Muscle layer of colon (tissue), 2 donors: Measurements from ENCODE around the gene SAMD11.

Experiments used
- H3K27ac ChIP-seq: one replicate; pipeline ENCODE4 v1.7.0; 2013; ENCODE audit warnings: low read depth, mild to moderate bottlenecking, low read length, moderate library complexity
- H3K27me3 ChIP-seq, 2 donors: one replicate each; pipeline ENCODE4 v1.7.0; 2013; ENCODE audit warnings: low read length in 2 of 2, mild to moderate bottlenecking in 2 of 2; ENCODE audit not compliant: insufficient read depth in 2 of 2, control insufficient read depth in 1 of 2
- H3K36me3 ChIP-seq: one replicate; pipeline ENCODE4 v1.7.0; 2013; ENCODE audit warnings: mild to moderate bottlenecking, low read length; ENCODE audit not compliant: insufficient read depth
- H3K4me1 ChIP-seq: one replicate; pipeline ENCODE4 v1.7.0; 2013; ENCODE audit warnings: mild to moderate bottlenecking, low read length; ENCODE audit not compliant: insufficient read depth
- H3K4me3 ChIP-seq, 2 donors: one replicate each; pipeline ENCODE4 v1.7.0; 2013; ENCODE audit warnings: low read length in 2 of 2, low read depth in 1 of 2, mild to moderate bottlenecking in 1 of 2, moderate library complexity in 1 of 2
- H3K9ac ChIP-seq: one replicate; pipeline ENCODE4 v1.7.0; 2013; ENCODE audit warnings: low read length
- H3K9me3 ChIP-seq: one replicate; pipeline ENCODE4 v1.7.0; 2013; ENCODE audit warnings: mild to moderate bottlenecking, low read length
- donor health status: abdominal sarcoma.
- donor health status: Adenocarcinoma of cecum.

Gene SAMD11

DNA sequence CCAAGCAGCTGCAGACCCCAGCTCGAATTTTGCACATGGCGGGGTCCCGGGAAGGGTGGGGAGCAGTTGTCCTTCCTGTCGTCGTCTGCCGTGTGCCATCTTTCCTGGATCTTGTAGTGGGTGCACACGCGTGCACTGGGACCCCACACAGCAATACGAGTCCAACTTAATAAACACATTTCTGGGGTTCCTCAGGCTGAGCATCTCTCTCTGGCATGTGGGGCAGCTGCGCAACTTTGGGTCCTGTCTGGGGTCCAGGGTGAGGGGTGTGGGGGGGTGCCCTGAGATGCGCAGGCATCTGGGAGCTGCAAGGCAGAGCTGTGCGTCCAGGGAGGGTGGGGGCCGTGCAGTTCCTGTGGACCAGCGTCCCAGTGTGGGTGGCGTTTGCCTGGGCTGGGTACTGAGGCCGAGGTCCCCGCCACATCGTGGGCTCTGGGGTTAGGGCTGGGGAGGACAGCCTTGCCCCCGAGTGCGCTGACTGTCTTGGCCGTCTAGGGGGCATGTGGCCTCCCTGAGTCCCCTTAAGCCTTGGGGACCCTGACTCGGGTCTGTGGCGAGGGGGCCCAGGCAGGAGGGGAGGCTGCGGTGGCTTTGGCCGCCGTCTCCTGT, 41.9 kb downstream of the SAMD11 start:
- H3K9ac ChIP-seq: no peak overlapping the region
- H3K4me1 ChIP-seq: no peaks in the 10 kb centered on the region
- H3K27me3 ChIP-seq: peaks cover 17 to 39% of the 10 kb centered on the region in 2 donors
- H3K9me3 ChIP-seq: no peaks in the 10 kb centered on the region
- H3K36me3 ChIP-seq: no peaks in the 10 kb centered on the region
- no peak overlapping the region for H3K4me3 ChIP-seq
- H3K27ac ChIP-seq: no peak overlapping the region

DNA sequence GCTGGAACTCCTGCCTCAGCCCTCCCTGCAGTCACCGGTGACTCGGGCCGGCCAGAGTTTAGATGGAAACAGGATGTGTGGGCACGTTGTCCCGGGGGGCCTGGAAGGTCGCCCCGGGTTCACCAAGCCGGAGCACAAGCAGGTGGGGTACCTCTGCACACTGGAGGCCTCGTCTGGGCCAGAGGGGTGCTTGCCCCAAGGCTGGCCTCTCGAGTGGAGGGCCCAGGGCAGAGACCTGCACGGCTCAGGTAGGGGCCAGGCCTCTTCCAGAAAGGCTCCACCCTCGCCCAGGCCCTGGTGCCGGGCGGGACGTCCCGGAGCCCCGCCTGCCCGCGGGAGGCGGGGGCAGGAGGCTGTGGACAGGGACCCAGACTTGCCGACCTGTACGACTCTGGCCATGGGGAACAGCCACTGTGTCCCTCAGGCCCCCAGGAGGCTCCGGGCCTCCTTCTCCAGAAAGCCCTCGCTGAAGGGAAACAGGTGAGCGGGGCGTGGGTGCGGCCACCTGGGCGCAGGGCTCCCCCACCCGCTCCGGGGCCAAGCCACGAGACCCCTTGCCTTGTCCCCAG, 42.5 kb downstream of the SAMD11 start, which contains the start of gene PLEKHN1:
Gene PLEKHN1, plus strand, starts transcription at position 348 of the 569 bp plus-strand sequence. Its CDS starts 50 bp downstream, at position 398.
- H3K9ac ChIP-seq: no peak within 1 kb of the TSS

DNA sequence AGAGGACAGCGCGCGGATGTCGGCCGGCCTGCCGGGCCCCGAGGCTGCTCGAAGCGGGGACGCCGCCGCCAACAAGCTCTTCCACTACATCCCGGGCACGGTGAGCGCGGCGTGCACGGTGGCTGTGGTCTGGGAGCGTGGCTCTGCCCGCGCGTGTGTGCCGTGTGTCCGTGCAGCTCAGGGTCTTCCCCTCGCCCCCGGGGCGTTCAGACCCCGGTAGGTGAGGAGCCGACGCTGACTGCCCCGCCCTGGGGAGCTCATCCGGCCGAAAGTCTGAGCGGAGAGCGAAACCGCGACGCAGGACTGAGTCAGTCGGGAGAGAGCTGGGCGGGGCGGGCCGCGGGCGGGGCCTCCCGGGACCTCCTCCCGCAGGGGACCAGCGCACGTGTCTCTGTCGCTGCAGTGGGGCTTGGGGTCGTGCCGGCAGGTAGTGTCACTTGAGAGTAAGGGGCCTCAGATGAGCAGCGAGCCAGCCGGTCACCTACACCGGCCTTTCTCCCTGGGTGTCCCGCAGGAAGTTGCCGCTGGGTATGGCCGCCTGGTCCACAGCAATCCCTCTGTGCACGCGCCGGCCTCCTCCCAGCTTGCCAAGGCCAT, 43.1 kb downstream of the SAMD11 start:
- peak overlapping the region; percentile 31 to 65 for H3K4me3 ChIP-seq
- no peaks in the 10 kb centered on the region for H3K4me1 ChIP-seq
- H3K9ac ChIP-seq: no peak overlapping the region
- no peaks in the 10 kb centered on the region for H3K9me3 ChIP-seq
- H3K36me3 ChIP-seq: no peaks in the 10 kb centered on the region
- peaks cover 17 to 51% of the 10 kb centered on the region in 2 donors for H3K27me3 ChIP-seq
- H3K27ac ChIP-seq: no peak overlapping the region

More for the DNA sequence above, 42.5 kb downstream of the SAMD11 start, which contains the start of gene PLEKHN1:
- Histone ChIP-seq H3K27me3 (peaks cover 17 to 45% of the 10 kb centered on the region in 2 donors), H3K27ac (no peak within 1 kb of the TSS), H3K36me3 (no peaks in the 10 kb centered on the region), H3K4me1 (no peaks in the 10 kb centered on the region), H3K9me3 (no peaks in the 10 kb centered on the region), H3K4me3 (peak within 1 kb of the TSS; percentile 31 to 65)

- H3K9ac ChIP-seq: no peak overlapping the region
- H3K4me1 ChIP-seq: no peaks in the 10 kb centered on the region
- no peak overlapping the region for H3K27ac ChIP-seq
- H3K9me3 ChIP-seq: no peaks in the 10 kb centered on the region
- no peak overlapping the region for H3K4me3 ChIP-seq
- H3K36me3 ChIP-seq: no peaks in the 10 kb centered on the region
- peaks cover 17 to 60% of the 10 kb centered on the region in 2 donors for H3K27me3 ChIP-seq
These were observed 44.0 kb downstream of the SAMD11 start for GRCh38 chr1:967466-968343.

DNA sequence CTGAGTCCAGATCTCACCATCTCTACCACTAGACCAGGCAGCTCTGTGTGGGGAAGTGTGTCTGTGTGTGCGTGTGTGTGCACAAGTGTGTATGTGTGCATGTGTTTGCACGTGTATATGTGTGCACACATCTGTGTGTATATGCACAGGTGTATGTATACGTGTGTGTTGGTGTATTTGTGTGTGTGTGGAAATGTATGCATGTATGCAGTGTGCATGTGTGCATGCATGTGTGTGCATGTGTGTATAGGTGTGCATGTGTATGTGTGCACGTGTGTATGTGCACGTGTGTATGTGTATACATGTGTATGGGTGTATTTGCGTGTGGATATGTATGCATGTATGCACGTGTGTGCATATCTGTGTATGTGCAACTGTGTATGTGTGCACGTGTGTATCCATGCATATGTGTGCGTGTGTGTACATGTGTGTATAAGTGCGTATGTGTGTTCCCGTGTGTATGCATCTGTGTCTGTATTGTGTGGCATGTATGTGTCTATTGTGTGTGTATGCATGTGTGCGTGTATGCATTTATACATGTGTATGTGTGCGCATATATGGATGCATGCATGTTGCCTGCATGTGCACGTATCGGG, 45.6 kb downstream of the SAMD11 start:
- Histone ChIP-seq H3K9me3 (no peaks in the 10 kb centered on the region), H3K4me1 (no peaks in the 10 kb centered on the region), H3K27me3 (peaks cover 17 to 77% of the 10 kb centered on the region in 2 donors), H3K9ac (no peak overlapping the region), H3K27ac (no peak overlapping the region), H3K36me3 (no peaks in the 10 kb centered on the region), H3K4me3 (no peak overlapping the region)

- Histone ChIP-seq H3K27ac (no peak overlapping the region), H3K36me3 (no peaks in the 10 kb centered on the region), H3K9ac (no peak overlapping the region), H3K4me3 (no peak overlapping the region), H3K4me1 (no peaks in the 10 kb centered on the region), H3K27me3 (peaks cover 17 to 87% of the 10 kb centered on the region in 2 donors), H3K9me3 (no peaks in the 10 kb centered on the region)
These were observed 46.7 kb downstream of the SAMD11 start for GRCh38 chr1:970242-970972.

DNA sequence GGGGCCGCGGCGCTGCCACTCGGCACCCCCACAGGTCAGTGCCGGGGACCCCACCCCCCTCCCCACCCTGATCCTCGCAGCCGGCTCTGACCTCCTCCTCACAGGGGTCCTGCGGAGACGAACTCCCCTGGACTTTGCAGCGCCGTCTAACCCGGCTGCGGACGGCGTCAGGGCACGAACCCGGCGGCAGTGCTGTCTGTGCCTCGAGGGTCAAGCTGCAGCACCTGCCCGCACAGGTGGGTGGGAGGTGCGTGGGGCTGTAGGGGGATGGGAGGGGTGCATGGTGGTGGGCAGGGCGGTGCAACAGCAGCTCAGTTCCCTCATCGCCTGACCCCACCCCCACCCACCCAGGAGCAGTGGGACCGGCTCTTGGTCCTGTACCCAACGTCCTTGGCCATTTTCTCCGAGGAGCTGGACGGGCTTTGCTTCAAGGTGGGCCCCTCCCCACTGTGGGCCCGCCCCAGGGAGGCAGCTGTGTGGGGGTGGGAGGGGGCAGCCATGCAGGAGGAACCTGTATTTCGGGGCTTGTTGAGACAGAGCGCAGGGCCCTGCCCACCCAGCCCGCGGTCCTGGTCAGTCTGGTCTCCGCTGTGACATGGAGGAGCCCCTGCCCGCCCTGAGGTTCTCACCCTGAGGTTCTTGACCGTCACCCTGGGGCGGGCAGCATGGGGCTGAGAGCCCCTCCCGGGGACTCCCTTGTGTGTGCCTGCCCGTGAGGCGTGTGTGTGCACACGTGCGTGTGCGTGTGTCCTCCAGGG, 47.4 kb downstream of the SAMD11 start:
- no peak overlapping the region for H3K27ac ChIP-seq

GRCh38 chr1:971751-972506, 48.2 kb downstream of the SAMD11 start:
- no peak overlapping the region for H3K9ac ChIP-seq
- H3K4me1 ChIP-seq: no peaks in the 10 kb centered on the region

More for the DNA sequence above, 47.4 kb downstream of the SAMD11 start:
- Histone ChIP-seq H3K36me3 (no peaks in the 10 kb centered on the region), H3K4me3 (no peak overlapping the region), H3K27me3 (peaks cover 17 to 92% of the 10 kb centered on the region in 2 donors), H3K9me3 (no peaks in the 10 kb centered on the region), H3K4me1 (no peaks in the 10 kb centered on the region), H3K9ac (no peak overlapping the region)

GRCh38 chr1:972726-973458, 49.2 kb downstream of the SAMD11 start:
- no peak overlapping the region for H3K9ac ChIP-seq
- peaks cover 14 to 77% of the 10 kb centered on the region in 2 donors for H3K27me3 ChIP-seq
- no peaks in the 10 kb centered on the region for H3K9me3 ChIP-seq
- H3K27ac ChIP-seq: no peak overlapping the region
- no peaks in the 10 kb centered on the region for H3K36me3 ChIP-seq
- H3K4me1 ChIP-seq: no peaks in the 10 kb centered on the region
- H3K4me3 ChIP-seq: no peak overlapping the region

More at GRCh38 chr1:971751-972506, 48.2 kb downstream of the SAMD11 start:
- no peaks in the 10 kb centered on the region for H3K9me3 ChIP-seq
- H3K27me3 ChIP-seq: peaks cover 17 to 87% of the 10 kb centered on the region in 2 donors
- H3K36me3 ChIP-seq: no peaks in the 10 kb centered on the region
- H3K4me3 ChIP-seq: no peak overlapping the region
- H3K27ac ChIP-seq: no peak overlapping the region
